ENCODE measurements around the gene ARL9.
"Not testable (repeated sequence)": the region's sequence is repeated elsewhere in the genome, so short reads cannot be mapped to it uniquely, and the experiment has no call there.

DNA sequence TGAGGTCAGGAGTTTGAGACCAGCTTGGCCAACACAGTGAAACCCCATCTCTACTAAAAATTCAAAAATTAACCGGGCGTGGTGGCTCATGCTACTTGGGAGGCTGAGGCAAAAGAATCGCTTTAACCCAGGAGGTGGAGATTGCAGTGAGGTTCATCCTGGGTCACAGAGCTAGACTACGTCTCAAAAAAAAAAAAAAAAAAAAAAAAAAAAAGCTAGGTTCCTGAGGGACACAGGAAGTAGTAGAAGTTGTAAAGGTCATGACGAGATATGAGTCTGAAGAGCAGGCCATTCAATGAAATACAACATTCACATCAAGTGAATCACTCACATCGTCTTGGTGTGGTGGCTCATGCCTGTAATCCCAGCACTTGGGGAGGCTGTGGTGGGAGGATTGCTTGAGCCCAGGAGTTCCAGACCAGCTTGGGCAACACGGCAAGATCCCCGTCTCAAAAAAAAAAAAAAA, 39.3 kb upstream of the ARL9 start:
- not testable (repeated sequence) for TF ChIP-seq ZFP30, ZNF8, SNAI2 (CRISPR knock-in tag; IDR thresholded peaks at IDR 0.05)
- TF ChIP-seq, protein P1, sequence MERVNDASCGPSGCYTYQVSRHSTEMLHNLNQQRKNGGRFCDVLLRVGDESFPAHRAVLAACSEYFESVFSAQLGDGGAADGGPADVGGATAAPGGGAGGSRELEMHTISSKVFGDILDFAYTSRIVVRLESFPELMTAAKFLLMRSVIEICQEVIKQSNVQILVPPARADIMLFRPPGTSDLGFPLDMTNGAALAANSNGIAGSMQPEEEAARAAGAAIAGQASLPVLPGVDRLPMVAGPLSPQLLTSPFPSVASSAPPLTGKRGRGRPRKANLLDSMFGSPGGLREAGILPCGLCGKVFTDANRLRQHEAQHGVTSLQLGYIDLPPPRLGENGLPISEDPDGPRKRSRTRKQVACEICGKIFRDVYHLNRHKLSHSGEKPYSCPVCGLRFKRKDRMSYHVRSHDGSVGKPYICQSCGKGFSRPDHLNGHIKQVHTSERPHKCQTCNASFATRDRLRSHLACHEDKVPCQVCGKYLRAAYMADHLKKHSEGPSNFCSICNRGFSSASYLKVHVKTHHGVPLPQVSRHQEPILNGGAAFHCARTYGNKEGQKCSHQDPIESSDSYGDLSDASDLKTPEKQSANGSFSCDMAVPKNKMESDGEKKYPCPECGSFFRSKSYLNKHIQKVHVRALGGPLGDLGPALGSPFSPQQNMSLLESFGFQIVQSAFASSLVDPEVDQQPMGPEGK (CRISPR knock-in tag; IDR thresholded peaks at IDR 0.05; ENCODE audit: borderline replicate concordance), result not testable (repeated sequence)
- TF ChIP-seq, protein P2, sequence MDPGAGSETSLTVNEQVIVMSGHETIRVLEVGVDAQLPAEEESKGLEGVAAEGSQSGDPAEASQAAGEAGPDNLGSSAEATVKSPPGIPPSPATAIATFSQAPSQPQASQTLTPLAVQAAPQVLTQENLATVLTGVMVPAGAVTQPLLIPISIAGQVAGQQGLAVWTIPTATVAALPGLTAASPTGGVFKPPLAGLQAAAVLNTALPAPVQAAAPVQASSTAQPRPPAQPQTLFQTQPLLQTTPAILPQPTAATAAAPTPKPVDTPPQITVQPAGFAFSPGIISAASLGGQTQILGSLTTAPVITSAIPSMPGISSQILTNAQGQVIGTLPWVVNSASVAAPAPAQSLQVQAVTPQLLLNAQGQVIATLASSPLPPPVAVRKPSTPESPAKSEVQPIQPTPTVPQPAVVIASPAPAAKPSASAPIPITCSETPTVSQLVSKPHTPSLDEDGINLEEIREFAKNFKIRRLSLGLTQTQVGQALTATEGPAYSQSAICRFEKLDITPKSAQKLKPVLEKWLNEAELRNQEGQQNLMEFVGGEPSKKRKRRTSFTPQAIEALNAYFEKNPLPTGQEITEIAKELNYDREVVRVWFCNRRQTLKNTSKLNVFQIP (CRISPR knock-in tag; IDR thresholded peaks at IDR 0.05; ENCODE audit: borderline replicate concordance, low read depth), result not testable (repeated sequence)
- TF ChIP-seq, protein P3, sequence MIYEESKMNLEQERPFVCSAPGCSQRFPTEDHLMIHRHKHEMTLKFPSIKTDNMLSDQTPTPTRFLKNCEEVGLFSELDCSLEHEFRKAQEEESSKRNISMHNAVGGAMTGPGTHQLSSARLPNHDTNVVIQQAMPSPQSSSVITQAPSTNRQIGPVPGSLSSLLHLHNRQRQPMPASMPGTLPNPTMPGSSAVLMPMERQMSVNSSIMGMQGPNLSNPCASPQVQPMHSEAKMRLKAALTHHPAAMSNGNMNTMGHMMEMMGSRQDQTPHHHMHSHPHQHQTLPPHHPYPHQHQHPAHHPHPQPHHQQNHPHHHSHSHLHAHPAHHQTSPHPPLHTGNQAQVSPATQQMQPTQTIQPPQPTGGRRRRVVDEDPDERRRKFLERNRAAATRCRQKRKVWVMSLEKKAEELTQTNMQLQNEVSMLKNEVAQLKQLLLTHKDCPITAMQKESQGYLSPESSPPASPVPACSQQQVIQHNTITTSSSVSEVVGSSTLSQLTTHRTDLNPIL (CRISPR knock-in tag; IDR thresholded peaks at IDR 0.05; ENCODE audit: low read depth), result not testable (repeated sequence)

All from SK-N-SH treated with all-trans-retinoic acid at 6 μM for 48 hours (cell line).